Activated CD8-positive, alpha-beta memory T cell treated with anti-CD3 and anti-CD28 coated beads for 36 hours (primary cell): ENCODE measurements around the gene VSX1. TPM values are rescaled to one million over a fixed set of nuclear protein-coding genes. Genes with fewer than 3 reads are reported as not detected.

Experiments used
- CTCF ChIA-PET: fragments of 350-600 bp; sonication (Branson Sonifier 250); formaldehyde crosslinking; loops from one replicate; lab custom pipeline; 2021; ENCODE audit warnings: antibody characterized with exemption; lab: Charles Lee
- POLR2A ChIA-PET: fragments of 350-600 bp; sonication (Branson Sonifier 250); formaldehyde crosslinking; loops from one replicate; lab custom pipeline; 2021; ENCODE audit warnings: antibody characterized with exemption; lab: Charles Lee
- total RNA-seq, 2 experiments: library from RNA; stranded (reverse); gene quantifications; one replicate each; pipeline ENCODE4 v1.2.3, GENCODE V29; 2021

Gene VSX1
- total RNA-seq, 2 experiments from 2014 or later: not detected

- ChIA-PET CTCF (no interaction called here), POLR2A (no interaction called here)
These were observed 11.0 kb downstream of the VSX1 start for GRCh38 chr20:25070821-25071473.

- CTCF ChIA-PET: no interaction called here
- POLR2A ChIA-PET: no interaction called here
These were observed 14.6 kb downstream of the VSX1 start for GRCh38 chr20:25067102-25067987.

GRCh38 chr20:25066386-25066785, 15.6 kb downstream of the VSX1 start:
- POLR2A ChIA-PET: no interaction called here
- CTCF ChIA-PET: interaction anchor here (0.6 to 1.8 kb wide), 5 partner anchors 68 to 914 kb away, joined by 3 to 10 read pairs (median 8); no protein-coding TSS in a partner anchor

- ChIA-PET POLR2A (no interaction called here), CTCF (interaction anchor here (0.6 to 1.8 kb wide), 5 partner anchors 67 to 913 kb away, joined by 3 to 10 read pairs (median 8); no protein-coding TSS in a partner anchor)
These were observed 16.2 kb downstream of the VSX1 start for GRCh38 chr20:25065625-25066338.

- CTCF ChIA-PET: interaction anchor here (0.9 to 3.0 kb wide), 5 partner anchors 67 to 94 kb away, joined by 3 to 24 read pairs (median 8); no protein-coding TSS in a partner anchor
- POLR2A ChIA-PET: no interaction called here
These were observed 16.8 kb downstream of the VSX1 start for GRCh38 chr20:25065072-25065624.

- POLR2A ChIA-PET: no interaction called here
- CTCF ChIA-PET: interaction anchor here (0.8 to 3.0 kb wide), 4 partner anchors 28 to 147 kb away, joined by 3 to 24 read pairs (median 6); no protein-coding TSS in a partner anchor
These were observed 17.3 kb downstream of the VSX1 start for GRCh38 chr20:25064561-25065071.

GRCh38 chr20:25063981-25064380, 18.0 kb downstream of the VSX1 start:
- POLR2A ChIA-PET: no interaction called here
- CTCF ChIA-PET: interaction anchor here (0.8 to 3.0 kb wide), 4 partner anchors 28 to 146 kb away, joined by 3 to 24 read pairs (median 4); no protein-coding TSS in a partner anchor

GRCh38 chr20:25063546-25063945, 18.4 kb downstream of the VSX1 start:
- CTCF ChIA-PET: interaction anchor here (0.8 to 3.0 kb wide), 4 partner anchors 27 to 146 kb away, joined by 3 to 24 read pairs (median 4); no protein-coding TSS in a partner anchor
- POLR2A ChIA-PET: no interaction called here

- POLR2A ChIA-PET: no interaction called here
- CTCF ChIA-PET: interaction anchor here (1.1 to 3.0 kb wide), 2 partner anchors 68 to 117 kb away, joined by 3 to 24 read pairs; no protein-coding TSS in a partner anchor
These were observed 19.1 kb downstream of the VSX1 start for GRCh38 chr20:25062841-25063240.

GRCh38 chr20:25061821-25062530, 20.0 kb downstream of the VSX1 start:
- ChIA-PET CTCF (interaction anchor here (0.6 to 3.0 kb wide), 3 partner anchors 26 to 332 kb away, joined by 3 to 24 read pairs (median 4); no protein-coding TSS in a partner anchor), POLR2A (no interaction called here)

- POLR2A ChIA-PET: no interaction called here
- CTCF ChIA-PET: no interaction called here
These were observed 20.7 kb downstream of the VSX1 start for GRCh38 chr20:25061103-25061799.

GRCh38 chr20:25059866-25060465, 22.0 kb downstream of the VSX1 start:
- POLR2A ChIA-PET: interaction anchor here (0.6 to 0.9 kb wide), 2 partner anchors 27 to 188 kb away, joined by 3 read pairs; partner anchors contain the start of gene PYGB
- CTCF ChIA-PET: interaction anchor here (4.2 kb wide), 1 partner anchor 66 kb away, joined by 17 read pairs; no protein-coding TSS in a partner anchor

- ChIA-PET CTCF (interaction anchor here (1.3 to 4.2 kb wide), 2 partner anchors 65 to 120 kb away, joined by 4 to 17 read pairs; no protein-coding TSS in a partner anchor), POLR2A (interaction anchor here (0.9 to 1.4 kb wide), 5 partner anchors 26 to 137 kb away, joined by 3 to 7 read pairs (median 3); partner anchors contain the start of gene APMAP)
These were observed 22.8 kb downstream of the VSX1 start for GRCh38 chr20:25058847-25059810.

GRCh38 chr20:25058051-25058846, 23.7 kb downstream of the VSX1 start, which contains the start of gene ACSS1:
ACSS1 (minus strand) TSS chr20:25058139; CDS start chr20:25058102, 37 bp downstream.
- ChIA-PET CTCF (interaction anchor here (1.2 to 4.2 kb wide), 3 partner anchors 24 to 121 kb away, joined by 3 to 17 read pairs (median 4); no protein-coding TSS in a partner anchor), POLR2A (interaction anchor here (1.0 to 1.4 kb wide), 6 partner anchors 11 to 138 kb away, joined by 3 to 7 read pairs (median 4); partner anchors contain the start of gene APMAP)
